ENCODE results near the gene PAX5. TPM values are rescaled to one million over a fixed set of nuclear protein-coding genes. Genes with fewer than 3 reads are reported as not detected.

The PAX5 gene
- total RNA-seq, 4 donors from 2014 or later = not detected

DNA sequence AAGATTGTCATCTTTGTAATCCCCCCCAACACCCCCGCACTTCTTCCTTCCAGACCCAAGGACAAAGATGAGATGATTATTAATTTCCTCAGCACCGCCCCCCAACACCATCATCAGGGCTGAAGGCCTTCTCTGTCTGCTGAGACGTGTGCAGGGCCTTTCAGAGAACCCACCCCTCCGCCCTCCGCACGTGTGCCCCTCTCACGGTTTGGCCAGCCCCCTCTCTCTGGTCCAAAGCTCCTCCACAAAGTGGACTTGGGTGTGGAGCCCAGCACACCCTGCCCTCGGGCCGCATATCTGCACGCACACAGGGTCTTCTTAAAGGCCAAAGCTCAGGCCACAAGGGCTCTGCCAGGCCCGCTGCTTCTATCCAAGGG is 32.0 kb downstream of the PAX5 start:
- Histone ChIP-seq H3K4me3 (peak overlapping the region in 1 of 4 donors; percentile 15), H3K27ac (peak overlapping the region in 1 of 4 donors; percentile 64), H3K9me3 (no peaks in the 10 kb centered on the region), H3K27me3 (peaks cover 0 to 84% of the 10 kb centered on the region in 2 donors), H3K36me3 (no peaks in the 10 kb centered on the region), H3K4me1 (peaks cover 0 to 7% (median 0%) of the 10 kb centered on the region in 4 donors)
- TF ChIP-seq EP300 (IDR thresholded peaks at IDR 0.05) (no peak), POLR2A (IDR thresholded peaks at IDR 0.05) (no peak)
- TF ChIP-seq, protein P1, sequence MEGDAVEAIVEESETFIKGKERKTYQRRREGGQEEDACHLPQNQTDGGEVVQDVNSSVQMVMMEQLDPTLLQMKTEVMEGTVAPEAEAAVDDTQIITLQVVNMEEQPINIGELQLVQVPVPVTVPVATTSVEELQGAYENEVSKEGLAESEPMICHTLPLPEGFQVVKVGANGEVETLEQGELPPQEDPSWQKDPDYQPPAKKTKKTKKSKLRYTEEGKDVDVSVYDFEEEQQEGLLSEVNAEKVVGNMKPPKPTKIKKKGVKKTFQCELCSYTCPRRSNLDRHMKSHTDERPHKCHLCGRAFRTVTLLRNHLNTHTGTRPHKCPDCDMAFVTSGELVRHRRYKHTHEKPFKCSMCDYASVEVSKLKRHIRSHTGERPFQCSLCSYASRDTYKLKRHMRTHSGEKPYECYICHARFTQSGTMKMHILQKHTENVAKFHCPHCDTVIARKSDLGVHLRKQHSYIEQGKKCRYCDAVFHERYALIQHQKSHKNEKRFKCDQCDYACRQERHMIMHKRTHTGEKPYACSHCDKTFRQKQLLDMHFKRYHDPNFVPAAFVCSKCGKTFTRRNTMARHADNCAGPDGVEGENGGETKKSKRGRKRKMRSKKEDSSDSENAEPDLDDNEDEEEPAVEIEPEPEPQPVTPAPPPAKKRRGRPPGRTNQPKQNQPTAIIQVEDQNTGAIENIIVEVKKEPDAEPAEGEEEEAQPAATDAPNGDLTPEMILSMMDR (IDR thresholded peaks at IDR 0.05) = no peak
- WGBS, 2 donors = 27 to 37% methylated on average over 11 of the region's 11 CpGs
- no peak for DNase-seq (ENCODE audit: low spot score in 2 of 2)

DNA sequence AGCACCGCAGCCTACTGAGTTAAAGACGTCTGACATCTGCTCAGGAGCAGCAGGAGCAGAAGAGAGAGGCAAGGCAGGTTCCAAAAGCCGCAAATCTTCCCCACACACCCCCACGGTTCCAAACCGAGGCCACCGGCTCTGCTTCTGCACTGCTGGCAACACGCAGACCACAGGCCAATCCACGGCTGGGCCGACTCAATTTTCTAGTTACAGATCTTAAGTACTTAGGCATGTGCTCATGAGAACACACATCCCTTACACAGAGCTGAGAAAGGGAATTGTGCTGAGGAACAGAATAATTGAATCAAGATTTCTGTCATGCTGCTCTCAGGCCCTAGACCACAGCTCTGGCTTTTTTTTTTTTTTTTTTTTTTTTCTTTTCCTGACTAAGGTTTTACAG is 32.6 kb downstream of the PAX5 start:
- H3K4me1 ChIP-seq = peaks cover 0 to 7% (median 0%) of the 10 kb centered on the region in 4 donors
- WGBS, 2 donors = 65 to 73% methylated on average over 9 of the region's 9 CpGs
- TF ChIP-seq POLR2A (IDR thresholded peaks at IDR 0.05) = no peak
- no peaks in the 10 kb centered on the region for H3K36me3 ChIP-seq
- DNase-seq (ENCODE audit: low spot score in 2 of 2) = no peak
- no peak overlapping the region for H3K4me3 ChIP-seq
- H3K27ac ChIP-seq = no peak overlapping the region
- H3K27me3 ChIP-seq = peaks cover 0 to 78% of the 10 kb centered on the region in 2 donors
- H3K9me3 ChIP-seq = no peaks in the 10 kb centered on the region

DNA sequence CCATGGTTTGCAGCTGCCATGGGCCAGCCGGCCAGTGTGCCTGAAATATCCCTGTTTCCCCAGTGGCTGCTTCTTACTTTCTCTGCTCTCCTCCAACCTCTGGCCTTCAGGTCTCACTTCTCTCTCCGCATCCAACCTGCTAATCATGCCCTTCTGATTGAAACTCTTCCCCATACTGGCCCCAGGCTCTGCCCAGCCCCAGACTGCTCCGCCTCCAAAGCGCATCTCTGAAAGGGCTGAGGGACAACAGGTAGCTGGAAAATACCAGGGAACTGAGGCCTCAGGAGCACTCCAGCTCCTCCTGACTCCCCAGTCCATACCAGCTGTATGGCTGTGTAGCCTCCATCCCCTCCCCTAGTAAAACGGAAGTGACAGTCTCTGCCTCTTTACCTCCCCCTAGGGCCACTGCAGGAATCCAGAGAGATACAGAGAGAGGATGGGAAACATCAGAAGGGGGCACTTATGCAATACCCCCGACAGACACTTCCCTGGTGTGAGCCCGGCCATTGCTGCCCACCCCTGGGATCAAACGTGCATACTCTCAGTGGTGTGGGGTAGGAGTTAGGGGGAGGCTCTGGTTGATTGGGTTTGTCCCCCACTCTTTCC is 34.2 kb downstream of the PAX5 start:
- Histone ChIP-seq H3K4me1 (peaks cover 0 to 7% (median 0%) of the 10 kb centered on the region in 4 donors), H3K9me3 (no peaks in the 10 kb centered on the region), H3K36me3 (no peaks in the 10 kb centered on the region), H3K27me3 (peaks cover 0 to 73% of the 10 kb centered on the region in 2 donors), H3K27ac (no peak overlapping the region), H3K4me3 (no peak overlapping the region)
- TF ChIP-seq POLR2A (IDR thresholded peaks at IDR 0.05) = no peak
- TF ChIP-seq EP300 (IDR thresholded peaks at IDR 0.05) = no peak
- TF ChIP-seq, protein P1 (IDR thresholded peaks at IDR 0.05) = no peak
- 61 to 69% methylated on average over 8 of the region's 8 CpGs for WGBS, 2 donors
- DNase-seq (ENCODE audit: low spot score in 2 of 2) = no peak

DNA sequence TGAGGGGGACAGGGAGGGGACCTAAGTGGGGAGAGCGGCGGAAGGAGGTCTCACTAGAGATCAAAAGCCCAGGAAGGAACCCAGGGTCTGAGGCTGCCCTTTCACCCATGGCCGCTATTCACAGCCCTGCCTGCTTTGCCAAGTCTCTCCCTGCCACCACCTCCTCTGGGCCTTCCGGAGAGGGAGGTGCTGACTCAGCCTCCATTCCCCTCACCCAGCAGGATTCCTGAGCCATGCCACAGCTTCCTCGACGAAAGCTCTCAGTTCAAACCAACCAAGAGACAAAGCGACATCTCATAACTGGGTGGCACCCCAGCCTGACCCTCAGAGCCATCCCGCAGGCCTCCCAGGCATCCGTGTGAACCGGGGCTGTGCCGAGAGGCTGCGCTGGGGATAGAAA is 36.7 kb downstream of the PAX5 start:
- Histone ChIP-seq H3K27ac (no peak overlapping the region), H3K4me1 (peaks cover 0 to 3% (median 0%) of the 10 kb centered on the region in 4 donors), H3K4me3 (no peak overlapping the region), H3K36me3 (no peaks in the 10 kb centered on the region), H3K27me3 (peaks cover 0 to 64% of the 10 kb centered on the region in 2 donors), H3K9me3 (no peaks in the 10 kb centered on the region)
- no peak for DNase-seq (ENCODE audit: low spot score in 2 of 2)
- WGBS, 2 donors = 57% methylated on average over 10 to 12 of the region's 12 CpGs
- TF ChIP-seq EP300 (IDR thresholded peaks at IDR 0.05) = no peak

DNA sequence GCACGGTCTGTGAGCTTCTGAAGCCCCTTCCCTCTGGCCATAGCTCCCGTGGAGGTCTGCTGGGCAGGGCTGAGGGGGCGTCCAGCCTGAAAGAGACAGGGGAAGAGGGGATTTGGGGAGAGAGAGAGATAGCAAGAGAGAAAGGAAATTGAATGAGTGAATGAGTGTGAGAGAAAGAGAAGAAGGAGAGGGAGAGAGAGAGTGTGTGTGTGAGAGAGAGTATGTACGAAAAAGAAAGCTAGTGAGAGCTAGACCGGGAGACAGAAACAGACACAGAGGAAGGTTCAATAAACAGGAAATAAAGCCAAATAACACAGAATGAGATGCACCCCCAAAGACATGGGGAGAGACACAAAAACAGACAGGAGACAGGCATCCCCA is 37.4 kb downstream of the PAX5 start:
- 60 to 61% methylated on average over 5 of the region's 5 CpGs for WGBS, 2 donors
- Histone ChIP-seq H3K4me1 (no peaks in the 10 kb centered on the region), H3K27me3 (peaks cover 0 to 63% of the 10 kb centered on the region in 2 donors), H3K36me3 (no peaks in the 10 kb centered on the region), H3K4me3 (no peak overlapping the region), H3K27ac (peak overlapping the region in 1 of 4 donors; percentile 68), H3K9me3 (peaks cover 0 to 2% (median under 1%) of the 10 kb centered on the region in 4 donors)
- DNase-seq (ENCODE audit: low spot score in 2 of 2) = no peak
- TF ChIP-seq, protein P1 (IDR thresholded peaks at IDR 0.05) = no peak
- TF ChIP-seq EP300 (IDR thresholded peaks at IDR 0.05) = no peak
- no peak for TF ChIP-seq POLR2A (IDR thresholded peaks at IDR 0.05)

DNA sequence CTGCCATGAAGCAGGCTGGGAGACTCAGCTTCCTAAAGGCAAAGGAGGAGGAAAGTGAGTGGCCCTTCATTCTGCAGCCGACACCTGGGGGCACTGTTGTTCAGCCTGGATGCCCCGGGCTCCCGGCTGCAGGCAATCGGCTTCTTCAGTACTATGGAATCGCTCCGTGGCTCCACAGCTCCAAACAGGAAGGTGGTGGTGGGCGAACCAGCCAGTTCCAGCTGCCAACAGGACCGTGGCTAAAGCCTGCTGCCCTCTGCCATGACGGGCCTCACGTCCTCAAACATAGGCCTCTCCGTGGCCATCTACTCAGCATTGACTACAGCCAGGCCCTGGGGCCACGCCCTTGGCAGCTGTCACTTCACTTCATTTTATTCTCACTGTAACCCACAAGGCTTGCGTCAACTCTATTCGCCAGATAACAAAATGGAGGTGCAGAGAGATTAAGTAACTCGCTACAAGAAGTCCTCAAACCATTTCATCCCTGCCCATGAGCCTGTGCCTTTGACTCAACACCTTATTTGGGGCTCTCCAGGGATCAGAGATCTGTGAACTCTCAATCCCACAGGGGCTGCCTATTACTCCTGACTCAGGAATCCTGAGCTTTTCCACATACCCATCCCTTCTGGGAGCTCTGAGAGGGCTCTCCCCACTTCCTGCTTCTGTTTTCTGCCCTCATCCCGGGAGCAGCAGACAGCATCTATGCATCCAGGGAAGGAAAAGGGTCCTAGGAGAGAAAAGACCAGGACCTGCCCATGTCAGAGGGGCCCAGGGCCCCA is 38.0 kb downstream of the PAX5 start:
- H3K9me3 ChIP-seq = peaks cover 0 to 7% (median 3%) of the 10 kb centered on the region in 4 donors
- 33 to 59% methylated on average over 9 to 16 of the region's 16 CpGs for WGBS, 2 donors
- no peaks in the 10 kb centered on the region for H3K4me1 ChIP-seq
- H3K27me3 ChIP-seq = peaks cover 0 to 63% of the 10 kb centered on the region in 2 donors
- TF ChIP-seq, protein P1 (IDR thresholded peaks at IDR 0.05) = peak in 3 of 5 experiments; percentile 17 to 29 (median 26)
- TF ChIP-seq POLR2A (IDR thresholded peaks at IDR 0.05) = no peak
- TF ChIP-seq EP300 (IDR thresholded peaks at IDR 0.05) = no peak
- DNase-seq (ENCODE audit: low spot score in 2 of 2) = no peak
- H3K4me3 ChIP-seq = no peak overlapping the region
- peak overlapping the region in 1 of 4 donors; percentile 68 for H3K27ac ChIP-seq
- no peaks in the 10 kb centered on the region for H3K36me3 ChIP-seq
